Nucleus accumbens (tissue), 56 donors: ENCODE results near the gene IKZF1.

ENCODE experiments used
- DNase-seq, 56 donors: peaks; one replicate each; lab custom pipeline; 2025; lab: John Stamatoyannopoulos, UW

The IKZF1 gene

GRCh38 chr7:50351267-50351666, 46.8 kb downstream of the IKZF1 start:
- no peak for DNase-seq

- DNase-seq, result no peak
Measured at GRCh38 chr7:50352282-50352681, 47.8 kb downstream of the IKZF1 start.

- no peak for DNase-seq
Measured at GRCh38 chr7:50352751-50353150, 48.2 kb downstream of the IKZF1 start.

GRCh38 chr7:50353201-50353600, 48.7 kb downstream of the IKZF1 start:
- DNase-seq, result no peak

GRCh38 chr7:50353894-50354595, 49.5 kb downstream of the IKZF1 start:
- no peak for DNase-seq

GRCh38 chr7:50355817-50356178, 51.3 kb downstream of the IKZF1 start:
- DNase-seq, result peak in 1 of 56 donors; percentile 8

- peak in 4 of 56 donors; percentile 6 to 27 (median 16) for DNase-seq
Measured at GRCh38 chr7:50356212-50356944, 51.9 kb downstream of the IKZF1 start.

- no peak for DNase-seq
Measured at GRCh38 chr7:50356945-50357268, 52.4 kb downstream of the IKZF1 start.

GRCh38 chr7:50357426-50357825, 52.9 kb downstream of the IKZF1 start:
- no peak for DNase-seq

- no peak for DNase-seq
Measured at GRCh38 chr7:50358041-50358705, 53.7 kb downstream of the IKZF1 start.

GRCh38 chr7:50358779-50359178, 54.3 kb downstream of the IKZF1 start:
- DNase-seq, result no peak

- DNase-seq, result no peak
Measured at GRCh38 chr7:50359258-50359994, 54.9 kb downstream of the IKZF1 start.

- no peak for DNase-seq
Measured at GRCh38 chr7:50359995-50360925, 55.7 kb downstream of the IKZF1 start.

GRCh38 chr7:50362142-50362541, 57.6 kb downstream of the IKZF1 start:
- DNase-seq, result no peak

GRCh38 chr7:50362712-50363282, 58.3 kb downstream of the IKZF1 start:
- DNase-seq, result no peak

- DNase-seq, result no peak
Measured at GRCh38 chr7:50363327-50364060, 59.0 kb downstream of the IKZF1 start.

GRCh38 chr7:50364645-50365044, 60.1 kb downstream of the IKZF1 start:
- no peak for DNase-seq

- no peak for DNase-seq
Measured at GRCh38 chr7:50366311-50366710, 61.8 kb downstream of the IKZF1 start.

- DNase-seq, result no peak
Measured at GRCh38 chr7:50367100-50367499, 62.6 kb downstream of the IKZF1 start.
